ENCODE data around the gene RER1. TPM values are rescaled to one million over a fixed set of nuclear protein-coding genes. Genes with fewer than 3 reads are reported as not detected.

RER1 gene
- polyA plus RNA-seq, 1 donor from 2014 or later = 58.7 TPM

DNA sequence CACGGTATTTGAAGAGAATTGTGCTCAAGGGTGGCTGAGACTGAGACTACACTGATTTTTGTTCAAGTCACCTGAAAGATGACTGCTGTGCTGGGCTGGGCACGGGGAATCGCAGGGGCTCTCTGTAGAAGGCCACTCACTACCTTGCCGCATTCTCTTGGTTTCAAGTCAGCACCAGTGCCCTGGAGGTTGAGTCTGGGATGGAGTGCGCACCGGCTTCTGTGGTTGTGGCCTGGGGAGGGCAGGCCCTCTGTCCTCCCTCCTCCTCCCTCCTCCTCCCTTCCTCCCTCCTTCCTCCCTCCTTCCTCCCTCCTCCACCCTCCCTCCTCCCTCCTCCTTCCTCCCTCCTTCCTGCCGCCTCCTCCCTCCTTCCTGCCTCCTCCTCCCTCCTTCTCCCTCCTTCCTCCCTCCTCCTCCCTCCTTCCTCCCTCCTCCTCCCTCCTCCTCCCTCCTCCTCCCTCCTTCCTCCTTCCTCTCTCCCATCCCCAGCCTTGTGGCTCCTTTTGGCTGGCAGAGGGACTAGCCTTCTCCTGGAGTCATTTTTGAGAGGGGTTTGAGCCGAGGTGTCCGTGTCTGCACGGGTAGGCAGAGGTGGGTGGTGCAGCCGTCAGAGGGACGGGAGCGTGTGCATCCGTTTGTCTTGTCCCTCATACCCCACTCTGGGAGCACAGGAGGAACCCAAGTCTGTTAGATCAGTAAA is 9.5 kb downstream of the RER1 start:
- TF ChIP-seq EZH2 (IDR thresholded peaks at IDR 0.05; ENCODE audit: borderline replicate concordance, insufficient read depth, low read length, poor library complexity, severe bottlenecking) (no peak), RAD21 (conservative IDR thresholded peaks at IDR 0.05) (no peak), SMC3 (conservative IDR thresholded peaks at IDR 0.05; ENCODE audit: poor library complexity) (no peak), EP300 (conservative IDR thresholded peaks at IDR 0.05; ENCODE audit: poor library complexity, severe bottlenecking) (no peak), TAF1 (IDR thresholded peaks at IDR 0.05; ENCODE audit: low read depth) (no peak), MXI1 (conservative IDR thresholded peaks at IDR 0.05; ENCODE audit: poor library complexity, severe bottlenecking) (no peak)
- TF ChIP-seq, protein P1, sequence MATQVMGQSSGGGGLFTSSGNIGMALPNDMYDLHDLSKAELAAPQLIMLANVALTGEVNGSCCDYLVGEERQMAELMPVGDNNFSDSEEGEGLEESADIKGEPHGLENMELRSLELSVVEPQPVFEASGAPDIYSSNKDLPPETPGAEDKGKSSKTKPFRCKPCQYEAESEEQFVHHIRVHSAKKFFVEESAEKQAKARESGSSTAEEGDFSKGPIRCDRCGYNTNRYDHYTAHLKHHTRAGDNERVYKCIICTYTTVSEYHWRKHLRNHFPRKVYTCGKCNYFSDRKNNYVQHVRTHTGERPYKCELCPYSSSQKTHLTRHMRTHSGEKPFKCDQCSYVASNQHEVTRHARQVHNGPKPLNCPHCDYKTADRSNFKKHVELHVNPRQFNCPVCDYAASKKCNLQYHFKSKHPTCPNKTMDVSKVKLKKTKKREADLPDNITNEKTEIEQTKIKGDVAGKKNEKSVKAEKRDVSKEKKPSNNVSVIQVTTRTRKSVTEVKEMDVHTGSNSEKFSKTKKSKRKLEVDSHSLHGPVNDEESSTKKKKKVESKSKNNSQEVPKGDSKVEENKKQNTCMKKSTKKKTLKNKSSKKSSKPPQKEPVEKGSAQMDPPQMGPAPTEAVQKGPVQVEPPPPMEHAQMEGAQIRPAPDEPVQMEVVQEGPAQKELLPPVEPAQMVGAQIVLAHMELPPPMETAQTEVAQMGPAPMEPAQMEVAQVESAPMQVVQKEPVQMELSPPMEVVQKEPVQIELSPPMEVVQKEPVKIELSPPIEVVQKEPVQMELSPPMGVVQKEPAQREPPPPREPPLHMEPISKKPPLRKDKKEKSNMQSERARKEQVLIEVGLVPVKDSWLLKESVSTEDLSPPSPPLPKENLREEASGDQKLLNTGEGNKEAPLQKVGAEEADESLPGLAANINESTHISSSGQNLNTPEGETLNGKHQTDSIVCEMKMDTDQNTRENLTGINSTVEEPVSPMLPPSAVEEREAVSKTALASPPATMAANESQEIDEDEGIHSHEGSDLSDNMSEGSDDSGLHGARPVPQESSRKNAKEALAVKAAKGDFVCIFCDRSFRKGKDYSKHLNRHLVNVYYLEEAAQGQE (IDR thresholded peaks at IDR 0.05; ENCODE audit: borderline replicate concordance) = no peak
- H3K9me2 ChIP-seq (ENCODE audit: insufficient read depth, low read length) = no peaks in the 10 kb centered on the region
- no peak overlapping the region for H3K4me2 ChIP-seq (ENCODE audit: low read length)
- no peaks in the 10 kb centered on the region for H3K79me2 ChIP-seq (replicated peaks; ENCODE audit: insufficient read depth, low read length)
- H3F3A ChIP-seq (ENCODE audit: insufficient read depth, low read length, poor library complexity, severe bottlenecking) = no peaks in the 10 kb centered on the region
- H3K27me3 ChIP-seq (ENCODE audit: insufficient read depth, low read depth, low read length) = no peaks in the 10 kb centered on the region
- no peak overlapping the region for H3K9ac ChIP-seq (ENCODE audit: low read length)
- no peak overlapping the region for H3K4me3 ChIP-seq (ENCODE audit: low read length)
- no peaks in the 10 kb centered on the region for H4K20me1 ChIP-seq (ENCODE audit: insufficient read depth)
- no peak overlapping the region for H3K27ac ChIP-seq (ENCODE audit: low read length)
- H3K36me3 ChIP-seq (ENCODE audit: insufficient read depth, low read length) = no peaks in the 10 kb centered on the region
- H3K9me3 ChIP-seq (ENCODE audit: low read length) = no peaks in the 10 kb centered on the region
- no peak overlapping the region for H2AFZ ChIP-seq (ENCODE audit: low read depth, low read length)

DNA sequence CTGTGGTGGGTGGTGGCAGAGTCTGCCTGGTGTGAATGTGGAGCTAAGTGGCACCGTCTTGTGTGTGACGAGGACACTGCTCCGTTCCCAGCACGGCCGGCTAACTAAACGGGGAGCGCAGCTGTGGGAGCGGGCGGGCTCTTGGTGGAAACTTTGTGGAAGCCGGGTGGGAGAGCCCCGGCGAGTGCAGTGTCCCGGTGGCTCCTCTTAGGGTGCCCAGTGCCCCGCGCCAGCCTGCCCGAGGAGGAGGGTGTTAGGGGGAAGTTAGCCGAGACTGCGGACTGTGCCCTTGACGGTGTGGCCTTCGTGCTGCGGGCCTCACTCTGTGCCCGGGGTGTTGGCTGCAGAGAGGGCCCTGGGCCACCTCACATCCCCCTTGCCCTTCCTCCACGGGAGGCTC is 10.8 kb downstream of the RER1 start:
- Histone ChIP-seq H3K27ac (ENCODE audit: low read length) (no peak overlapping the region), H3K9ac (ENCODE audit: low read length) (no peak overlapping the region), H3K27me3 (ENCODE audit: insufficient read depth, low read depth, low read length) (no peaks in the 10 kb centered on the region), H3K36me3 (ENCODE audit: insufficient read depth, low read length) (no peaks in the 10 kb centered on the region), H3K4me3 (ENCODE audit: low read length) (no peak overlapping the region), H3F3A (ENCODE audit: insufficient read depth, low read length, poor library complexity, severe bottlenecking) (no peaks in the 10 kb centered on the region), H4K20me1 (ENCODE audit: insufficient read depth) (no peaks in the 10 kb centered on the region), H2AFZ (ENCODE audit: low read depth, low read length) (no peak overlapping the region), H3K9me2 (ENCODE audit: insufficient read depth, low read length) (no peaks in the 10 kb centered on the region), H3K79me2 (replicated peaks; ENCODE audit: insufficient read depth, low read length) (no peaks in the 10 kb centered on the region), H3K4me2 (ENCODE audit: low read length) (no peak overlapping the region), H3K9me3 (ENCODE audit: low read length) (no peaks in the 10 kb centered on the region)
- TF ChIP-seq SMC3 (conservative IDR thresholded peaks at IDR 0.05; ENCODE audit: poor library complexity) = no peak
- TF ChIP-seq TAF1 (IDR thresholded peaks at IDR 0.05; ENCODE audit: low read depth) = no peak

DNA sequence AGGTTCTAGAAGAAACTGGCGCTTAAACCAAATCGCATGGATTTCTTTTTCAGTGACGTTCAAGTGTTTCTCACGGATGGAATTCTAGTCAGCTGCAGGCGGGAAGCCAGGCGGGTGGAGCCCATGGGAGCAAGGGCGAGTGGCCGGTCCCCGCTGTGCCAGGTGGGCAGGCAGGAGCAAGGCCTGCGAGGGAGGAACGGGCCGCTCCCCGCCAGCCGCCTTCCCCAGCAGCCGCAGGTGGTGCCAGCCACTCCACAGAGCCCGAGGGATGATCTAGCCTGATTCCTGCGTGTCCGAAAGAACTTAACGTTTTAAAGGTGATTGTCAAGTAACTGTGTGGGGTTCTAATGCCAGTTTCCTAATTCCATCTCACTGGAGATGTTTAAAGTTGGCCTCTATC is 11.6 kb downstream of the RER1 start:
- TF ChIP-seq RAD21 (conservative IDR thresholded peaks at IDR 0.05) (no peak), MXI1 (conservative IDR thresholded peaks at IDR 0.05; ENCODE audit: poor library complexity, severe bottlenecking) (no peak), TAF1 (IDR thresholded peaks at IDR 0.05; ENCODE audit: low read depth) (no peak), POLR2AphosphoS5 (IDR thresholded peaks at IDR 0.05) (no peak), EZH2 (IDR thresholded peaks at IDR 0.05; ENCODE audit: borderline replicate concordance, insufficient read depth, low read length, poor library complexity, severe bottlenecking) (no peak), EP300 (conservative IDR thresholded peaks at IDR 0.05; ENCODE audit: poor library complexity, severe bottlenecking) (no peak), SMC3 (conservative IDR thresholded peaks at IDR 0.05; ENCODE audit: poor library complexity) (no peak)
- TF ChIP-seq, protein P2, sequence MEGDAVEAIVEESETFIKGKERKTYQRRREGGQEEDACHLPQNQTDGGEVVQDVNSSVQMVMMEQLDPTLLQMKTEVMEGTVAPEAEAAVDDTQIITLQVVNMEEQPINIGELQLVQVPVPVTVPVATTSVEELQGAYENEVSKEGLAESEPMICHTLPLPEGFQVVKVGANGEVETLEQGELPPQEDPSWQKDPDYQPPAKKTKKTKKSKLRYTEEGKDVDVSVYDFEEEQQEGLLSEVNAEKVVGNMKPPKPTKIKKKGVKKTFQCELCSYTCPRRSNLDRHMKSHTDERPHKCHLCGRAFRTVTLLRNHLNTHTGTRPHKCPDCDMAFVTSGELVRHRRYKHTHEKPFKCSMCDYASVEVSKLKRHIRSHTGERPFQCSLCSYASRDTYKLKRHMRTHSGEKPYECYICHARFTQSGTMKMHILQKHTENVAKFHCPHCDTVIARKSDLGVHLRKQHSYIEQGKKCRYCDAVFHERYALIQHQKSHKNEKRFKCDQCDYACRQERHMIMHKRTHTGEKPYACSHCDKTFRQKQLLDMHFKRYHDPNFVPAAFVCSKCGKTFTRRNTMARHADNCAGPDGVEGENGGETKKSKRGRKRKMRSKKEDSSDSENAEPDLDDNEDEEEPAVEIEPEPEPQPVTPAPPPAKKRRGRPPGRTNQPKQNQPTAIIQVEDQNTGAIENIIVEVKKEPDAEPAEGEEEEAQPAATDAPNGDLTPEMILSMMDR (IDR thresholded peaks at IDR 0.05; ENCODE audit: poor library complexity, severe bottlenecking) = no peak
- TF ChIP-seq, protein P1 (IDR thresholded peaks at IDR 0.05; ENCODE audit: borderline replicate concordance) = no peak
- no peaks in the 10 kb centered on the region for H4K20me1 ChIP-seq (ENCODE audit: insufficient read depth)
- H3K27ac ChIP-seq (ENCODE audit: low read length) = no peak overlapping the region

More for the DNA sequence above, 11.6 kb downstream of the RER1 start:
- Histone ChIP-seq H3K79me2 (replicated peaks; ENCODE audit: insufficient read depth, low read length) (no peaks in the 10 kb centered on the region), H3K9me3 (ENCODE audit: low read length) (no peaks in the 10 kb centered on the region), H3K9ac (ENCODE audit: low read length) (no peak overlapping the region), H3K9me2 (ENCODE audit: insufficient read depth, low read length) (no peaks in the 10 kb centered on the region), H3K4me2 (ENCODE audit: low read length) (no peak overlapping the region), H3K4me3 (ENCODE audit: low read length) (no peak overlapping the region), H3F3A (ENCODE audit: insufficient read depth, low read length, poor library complexity, severe bottlenecking) (no peaks in the 10 kb centered on the region), H2AFZ (ENCODE audit: low read depth, low read length) (no peak overlapping the region), H3K27me3 (ENCODE audit: insufficient read depth, low read depth, low read length) (no peaks in the 10 kb centered on the region), H3K36me3 (ENCODE audit: insufficient read depth, low read length) (no peaks in the 10 kb centered on the region)
